WTC11 (cell line): Measurements from ENCODE around the gene EEFSEC. TPM values are rescaled to one million over a fixed set of nuclear protein-coding genes. Genes with fewer than 3 reads are reported as not detected.

Source experiments
- ATAC-seq: fragments of 200-7000 bp; cut with Tn5 transposase; 2 replicates; pipeline ENCODE4 v1.10.0; 2021; ENCODE audit warnings: mild to moderate bottlenecking, moderate library complexity
- CTCF ChIA-PET: fragments of 300-600 bp; sonication (Branson Sonifier 250); formaldehyde crosslinking; loops from one replicate; lab custom pipeline; 2021; ENCODE audit warnings: antibody characterized with exemption; lab: Charles Lee
- POLR2A ChIA-PET: fragments of 350-600 bp; sonication (Branson Sonifier 250); formaldehyde crosslinking; loops from one replicate; lab custom pipeline; 2021; ENCODE audit warnings: antibody characterized with exemption; lab: Charles Lee
- DNase-seq: peaks from one replicate; pipeline ENCODE4 v3.0.0; 2021; ENCODE audit warnings: low spot score
- H3K27ac Mint-ChIP-seq: 2 replicates; pipeline ENCODE4 v1.8.0; 2021; ENCODE audit warnings: mixed read lengths
- H3K27me3 Mint-ChIP-seq: 2 replicates; pipeline ENCODE4 v1.8.0; 2021; ENCODE audit warnings: low read depth, mild to moderate bottlenecking, moderate library complexity, mixed read lengths
- H3K36me3 Mint-ChIP-seq: 2 replicates; pipeline ENCODE4 v1.8.0; 2021; ENCODE audit warnings: mixed read lengths
- H3K4me1 Mint-ChIP-seq: 2 replicates; pipeline ENCODE4 v1.8.0; 2022; ENCODE audit warnings: mixed read lengths
- H3K4me3 Mint-ChIP-seq: 2 replicates; pipeline ENCODE4 v1.8.0; 2021; ENCODE audit warnings: mild to moderate bottlenecking, moderate library complexity, mixed read lengths
- H3K9me3 Mint-ChIP-seq: 2 replicates; pipeline ENCODE4 v1.8.0; 2021; ENCODE audit warnings: mixed read lengths
- CREM ChIP-seq: sonication (generic); formaldehyde crosslinking; IDR thresholded peaks from 2 replicates; pipeline ENCODE4 v1.8.1; 2022; ENCODE audit warnings: mild to moderate bottlenecking, missing genetic modification reagents, moderate library complexity
- ESRRA ChIP-seq: sonication (generic); formaldehyde crosslinking; IDR thresholded peaks from 2 replicates; pipeline ENCODE4 v1.8.1; 2022; ENCODE audit warnings: mild to moderate bottlenecking, missing genetic modification reagents, borderline replicate concordance
- KAT7 ChIP-seq: sonication (generic); formaldehyde crosslinking; IDR thresholded peaks from 2 replicates; pipeline ENCODE4 v1.8.1; 2023; ENCODE audit warnings: missing genetic modification reagents, mild to moderate bottlenecking, borderline replicate concordance
- NFE2L1 ChIP-seq: sonication (generic); formaldehyde crosslinking; IDR thresholded peaks from 2 replicates; pipeline ENCODE4 v1.8.1; 2023; ENCODE audit warnings: missing genetic modification reagents
- SMAD3 ChIP-seq: sonication (generic); formaldehyde crosslinking; IDR thresholded peaks from 2 replicates; pipeline ENCODE4 v1.8.0; 2022; ENCODE audit warnings: missing genetic modification reagents, mild to moderate bottlenecking, borderline replicate concordance
- SOX15 ChIP-seq: fragments of 250-450 bp; sonication (Bioruptor Pico); IDR thresholded peaks from 2 replicates; pipeline ENCODE4 v1.9.0; 2021; ENCODE audit warnings: mild to moderate bottlenecking
- TEAD1 ChIP-seq: sonication (generic); formaldehyde crosslinking; IDR thresholded peaks from 2 replicates; pipeline ENCODE4 v1.8.0; 2022; ENCODE audit warnings: mild to moderate bottlenecking, missing genetic modification reagents
- ZBTB21 ChIP-seq: sonication (generic); formaldehyde crosslinking; IDR thresholded peaks from 2 replicates; pipeline ENCODE4 v1.8.1; 2023; ENCODE audit warnings: mild to moderate bottlenecking, missing genetic modification reagents, borderline replicate concordance
- ZNF423 ChIP-seq: fragments of 250-450 bp; sonication (Bioruptor Pico); IDR thresholded peaks from 2 replicates; pipeline ENCODE4 v2.1.2; 2022; ENCODE audit warnings: mild to moderate bottlenecking, moderate library complexity
- ZNF671 ChIP-seq: fragments of 250-450 bp; sonication (Bioruptor Pico); IDR thresholded peaks from 2 replicates; pipeline ENCODE4 v1.8.0; 2021; ENCODE audit warnings: mild to moderate bottlenecking
- total RNA-seq: library from RNA; stranded (reverse); gene quantifications from 3 replicates; pipeline ENCODE4 v1.2.3, GENCODE V29; 2021
- TF ChIP-seq, protein P1 (sequence below): sonication (generic); formaldehyde crosslinking; IDR thresholded peaks from 2 replicates; pipeline ENCODE4 v1.8.0; 2023; ENCODE audit warnings: missing genetic modification reagents
- TF ChIP-seq, protein P2 (sequence below): fragments of 250-450 bp; sonication (Bioruptor Pico); IDR thresholded peaks from 2 replicates; pipeline ENCODE4 v1.9.0; 2021; ENCODE audit warnings: mild to moderate bottlenecking
- TF ChIP-seq, protein P3 (sequence below): sonication (generic); formaldehyde crosslinking; IDR thresholded peaks from 2 replicates; pipeline ENCODE4 v1.8.1; 2023; ENCODE audit warnings: mild to moderate bottlenecking, missing genetic modification reagents
- TF ChIP-seq, protein P4 (sequence below): sonication (generic); formaldehyde crosslinking; IDR thresholded peaks from 2 replicates; pipeline ENCODE4 v1.8.1; 2023; ENCODE audit warnings: mild to moderate bottlenecking, missing genetic modification reagents, moderate library complexity
- TF ChIP-seq, protein P5 (sequence below): sonication (generic); formaldehyde crosslinking; IDR thresholded peaks from 2 replicates; pipeline ENCODE4 v1.8.1; 2022; ENCODE audit warnings: mild to moderate bottlenecking, missing genetic modification reagents, moderate library complexity, borderline replicate concordance

The EEFSEC gene
- total RNA-seq, 1 experiment from 2014 or later, result 13.7 TPM

DNA sequence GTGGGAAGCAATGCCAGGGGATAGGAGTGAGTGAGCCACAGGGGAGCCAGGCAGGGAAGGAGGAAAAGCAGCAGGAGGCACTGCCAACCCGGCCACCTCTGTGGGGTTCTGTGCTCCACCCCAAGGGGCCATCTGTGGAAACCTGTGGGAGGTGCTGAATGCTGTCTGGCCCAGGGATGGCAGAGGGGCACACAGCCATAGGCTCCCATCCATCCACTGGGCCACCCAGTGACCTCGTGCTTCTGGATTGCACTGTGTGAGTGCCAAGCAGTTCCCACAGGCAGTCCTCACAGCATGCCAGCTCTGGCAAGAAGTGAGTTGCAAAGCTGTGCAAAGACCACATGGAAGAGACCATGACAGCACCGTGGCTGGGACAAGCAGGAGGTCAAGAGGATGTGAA is 285.9 kb downstream of the EEFSEC start (continued):
- no peak for TF ChIP-seq ZNF671 (CRISPR knock-in tag)

DNA sequence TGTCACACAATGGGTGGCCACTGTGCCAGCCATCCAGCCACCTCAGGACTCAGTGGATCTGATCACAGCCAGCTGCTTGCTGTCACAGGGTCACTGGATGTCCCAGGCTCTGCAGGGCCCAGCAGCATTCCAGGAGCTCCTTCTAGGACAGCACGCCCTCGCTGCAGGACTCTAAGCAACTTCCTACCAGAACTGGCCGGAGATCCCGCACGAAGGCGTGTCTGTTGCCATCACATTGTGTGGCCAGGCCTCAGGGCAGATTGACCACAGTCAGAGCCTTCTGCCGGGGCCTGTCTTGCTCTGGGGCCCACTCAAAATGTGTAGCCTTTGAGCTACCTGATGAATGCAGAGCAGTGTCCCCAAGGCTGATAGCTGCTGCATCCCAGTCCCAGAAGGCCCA is 288.8 kb downstream of the EEFSEC start:
- ChIA-PET CTCF (interaction anchor here (1.4 kb wide), 2 partner anchors 56 to 143 kb away, joined by 3 to 4 read pairs; no protein-coding TSS in a partner anchor), POLR2A (no interaction called here)
- H3K27ac Mint-ChIP-seq, result no peak overlapping the region
- H3K4me3 Mint-ChIP-seq, result no peak overlapping the region
- H3K36me3 Mint-ChIP-seq, result no peaks in the 10 kb centered on the region
- TF ChIP-seq CREM (CRISPR knock-in tag), result no peak
- DNase-seq (no peak), ATAC-seq (no peak)
- peaks cover 22% of the 10 kb centered on the region for H3K9me3 Mint-ChIP-seq
- peaks cover 7% of the 10 kb centered on the region; the same call in 1 of the 2 replicates for H3K4me1 Mint-ChIP-seq
- peaks cover 30% of the 10 kb centered on the region for H3K27me3 Mint-ChIP-seq

DNA sequence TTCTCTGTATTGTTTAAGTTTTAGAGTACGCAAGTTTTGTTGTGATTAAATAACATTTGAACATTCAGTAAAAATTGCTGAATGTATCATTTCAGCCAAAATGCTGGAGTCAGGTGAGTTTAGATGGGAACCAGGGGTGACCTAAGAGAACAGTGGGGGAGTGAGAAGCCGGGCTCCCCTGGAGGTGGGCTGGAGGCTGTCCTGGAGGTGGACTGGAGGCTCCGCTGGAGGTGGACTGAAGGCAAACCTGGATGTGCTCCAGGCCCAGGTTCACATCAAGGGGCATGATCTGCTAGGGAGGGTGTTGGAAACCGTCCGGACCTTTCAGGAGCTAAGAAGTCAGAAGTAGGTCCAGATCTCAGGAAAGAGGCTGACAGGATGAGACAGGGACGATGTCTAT is 289.7 kb downstream of the EEFSEC start:
- POLR2A ChIA-PET, result no interaction called here
- Mint-ChIP-seq H3K27me3 (peaks cover 33% of the 10 kb centered on the region), H3K27ac (no peak overlapping the region), H3K9me3 (peaks cover 25% of the 10 kb centered on the region), H3K4me1 (peaks cover 7% of the 10 kb centered on the region; the same call in 1 of the 2 replicates), H3K4me3 (no peak overlapping the region), H3K36me3 (no peaks in the 10 kb centered on the region)
- no peak for DNase-seq
- no peak for TF ChIP-seq ZBTB21 (CRISPR knock-in tag)
- TF ChIP-seq KAT7 (CRISPR knock-in tag), result no peak
- TF ChIP-seq, protein P1, sequence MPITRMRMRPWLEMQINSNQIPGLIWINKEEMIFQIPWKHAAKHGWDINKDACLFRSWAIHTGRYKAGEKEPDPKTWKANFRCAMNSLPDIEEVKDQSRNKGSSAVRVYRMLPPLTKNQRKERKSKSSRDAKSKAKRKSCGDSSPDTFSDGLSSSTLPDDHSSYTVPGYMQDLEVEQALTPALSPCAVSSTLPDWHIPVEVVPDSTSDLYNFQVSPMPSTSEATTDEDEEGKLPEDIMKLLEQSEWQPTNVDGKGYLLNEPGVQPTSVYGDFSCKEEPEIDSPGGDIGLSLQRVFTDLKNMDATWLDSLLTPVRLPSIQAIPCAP (CRISPR knock-in tag), result no peak
- TF ChIP-seq TEAD1 (CRISPR knock-in tag), result no peak
- no peak for TF ChIP-seq ZNF423
- TF ChIP-seq ESRRA (CRISPR knock-in tag), result no peak
- no peak for TF ChIP-seq NFE2L1 (CRISPR knock-in tag)
- TF ChIP-seq, protein P2, sequence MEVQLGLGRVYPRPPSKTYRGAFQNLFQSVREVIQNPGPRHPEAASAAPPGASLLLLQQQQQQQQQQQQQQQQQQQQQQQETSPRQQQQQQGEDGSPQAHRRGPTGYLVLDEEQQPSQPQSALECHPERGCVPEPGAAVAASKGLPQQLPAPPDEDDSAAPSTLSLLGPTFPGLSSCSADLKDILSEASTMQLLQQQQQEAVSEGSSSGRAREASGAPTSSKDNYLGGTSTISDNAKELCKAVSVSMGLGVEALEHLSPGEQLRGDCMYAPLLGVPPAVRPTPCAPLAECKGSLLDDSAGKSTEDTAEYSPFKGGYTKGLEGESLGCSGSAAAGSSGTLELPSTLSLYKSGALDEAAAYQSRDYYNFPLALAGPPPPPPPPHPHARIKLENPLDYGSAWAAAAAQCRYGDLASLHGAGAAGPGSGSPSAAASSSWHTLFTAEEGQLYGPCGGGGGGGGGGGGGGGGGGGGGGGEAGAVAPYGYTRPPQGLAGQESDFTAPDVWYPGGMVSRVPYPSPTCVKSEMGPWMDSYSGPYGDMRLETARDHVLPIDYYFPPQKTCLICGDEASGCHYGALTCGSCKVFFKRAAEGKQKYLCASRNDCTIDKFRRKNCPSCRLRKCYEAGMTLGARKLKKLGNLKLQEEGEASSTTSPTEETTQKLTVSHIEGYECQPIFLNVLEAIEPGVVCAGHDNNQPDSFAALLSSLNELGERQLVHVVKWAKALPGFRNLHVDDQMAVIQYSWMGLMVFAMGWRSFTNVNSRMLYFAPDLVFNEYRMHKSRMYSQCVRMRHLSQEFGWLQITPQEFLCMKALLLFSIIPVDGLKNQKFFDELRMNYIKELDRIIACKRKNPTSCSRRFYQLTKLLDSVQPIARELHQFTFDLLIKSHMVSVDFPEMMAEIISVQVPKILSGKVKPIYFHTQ (CRISPR knock-in tag), result no peak
- TF ChIP-seq SMAD3, result no peak
- TF ChIP-seq, protein P3, sequence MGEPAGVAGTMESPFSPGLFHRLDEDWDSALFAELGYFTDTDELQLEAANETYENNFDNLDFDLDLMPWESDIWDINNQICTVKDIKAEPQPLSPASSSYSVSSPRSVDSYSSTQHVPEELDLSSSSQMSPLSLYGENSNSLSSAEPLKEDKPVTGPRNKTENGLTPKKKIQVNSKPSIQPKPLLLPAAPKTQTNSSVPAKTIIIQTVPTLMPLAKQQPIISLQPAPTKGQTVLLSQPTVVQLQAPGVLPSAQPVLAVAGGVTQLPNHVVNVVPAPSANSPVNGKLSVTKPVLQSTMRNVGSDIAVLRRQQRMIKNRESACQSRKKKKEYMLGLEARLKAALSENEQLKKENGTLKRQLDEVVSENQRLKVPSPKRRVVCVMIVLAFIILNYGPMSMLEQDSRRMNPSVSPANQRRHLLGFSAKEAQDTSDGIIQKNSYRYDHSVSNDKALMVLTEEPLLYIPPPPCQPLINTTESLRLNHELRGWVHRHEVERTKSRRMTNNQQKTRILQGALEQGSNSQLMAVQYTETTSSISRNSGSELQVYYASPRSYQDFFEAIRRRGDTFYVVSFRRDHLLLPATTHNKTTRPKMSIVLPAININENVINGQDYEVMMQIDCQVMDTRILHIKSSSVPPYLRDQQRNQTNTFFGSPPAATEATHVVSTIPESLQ (CRISPR knock-in tag), result no peak
- TF ChIP-seq, protein P4, sequence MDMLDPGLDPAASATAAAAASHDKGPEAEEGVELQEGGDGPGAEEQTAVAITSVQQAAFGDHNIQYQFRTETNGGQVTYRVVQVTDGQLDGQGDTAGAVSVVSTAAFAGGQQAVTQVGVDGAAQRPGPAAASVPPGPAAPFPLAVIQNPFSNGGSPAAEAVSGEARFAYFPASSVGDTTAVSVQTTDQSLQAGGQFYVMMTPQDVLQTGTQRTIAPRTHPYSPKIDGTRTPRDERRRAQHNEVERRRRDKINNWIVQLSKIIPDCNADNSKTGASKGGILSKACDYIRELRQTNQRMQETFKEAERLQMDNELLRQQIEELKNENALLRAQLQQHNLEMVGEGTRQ (CRISPR knock-in tag), result no peak
- TF ChIP-seq, protein P5, sequence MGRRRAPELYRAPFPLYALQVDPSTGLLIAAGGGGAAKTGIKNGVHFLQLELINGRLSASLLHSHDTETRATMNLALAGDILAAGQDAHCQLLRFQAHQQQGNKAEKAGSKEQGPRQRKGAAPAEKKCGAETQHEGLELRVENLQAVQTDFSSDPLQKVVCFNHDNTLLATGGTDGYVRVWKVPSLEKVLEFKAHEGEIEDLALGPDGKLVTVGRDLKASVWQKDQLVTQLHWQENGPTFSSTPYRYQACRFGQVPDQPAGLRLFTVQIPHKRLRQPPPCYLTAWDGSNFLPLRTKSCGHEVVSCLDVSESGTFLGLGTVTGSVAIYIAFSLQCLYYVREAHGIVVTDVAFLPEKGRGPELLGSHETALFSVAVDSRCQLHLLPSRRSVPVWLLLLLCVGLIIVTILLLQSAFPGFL (CRISPR knock-in tag), result no peak
- no peak for TF ChIP-seq SOX15 (CRISPR knock-in tag)
- ATAC-seq, result no peak
- CTCF ChIA-PET, result interaction anchor here (1.4 kb wide), 2 partner anchors 55 to 142 kb away, joined by 3 to 4 read pairs; no protein-coding TSS in a partner anchor
